GM12892 (cell line): ENCODE data around the gene ADARB2.

Experiments used
- POLR2A ChIP-seq: IDR thresholded peaks from 2 replicates; pipeline ENCODE4 v1.6.1; 2011; ENCODE audit warnings: low read depth, low read length, control low read depth
- POLR2AphosphoS5 ChIP-seq: IDR thresholded peaks from 2 replicates; pipeline ENCODE4 v1.6.1; 2011; ENCODE audit warnings: low read depth, low read length, control low read depth
- TAF1 ChIP-seq: IDR thresholded peaks from 2 replicates; pipeline ENCODE4 v1.6.1; 2011; ENCODE audit warnings: low read depth, mild to moderate bottlenecking, control low read depth, low read length, borderline replicate concordance

GRCh38 chr10:1671366-1672000 is 65.8 kb downstream of the ADARB2 start:
- no peak for TF ChIP-seq POLR2AphosphoS5
- TF ChIP-seq TAF1 = no peak
- TF ChIP-seq POLR2A = no peak
